ENCODE data around the gene GNG2. TPM values are rescaled to one million over a fixed set of nuclear protein-coding genes. Genes with fewer than 3 reads are reported as not detected.

The GNG2 gene
- polyA plus RNA-seq, 1 of the 3 experiments (the other 2 are of a cell fraction) = 17.8 TPM

DNA sequence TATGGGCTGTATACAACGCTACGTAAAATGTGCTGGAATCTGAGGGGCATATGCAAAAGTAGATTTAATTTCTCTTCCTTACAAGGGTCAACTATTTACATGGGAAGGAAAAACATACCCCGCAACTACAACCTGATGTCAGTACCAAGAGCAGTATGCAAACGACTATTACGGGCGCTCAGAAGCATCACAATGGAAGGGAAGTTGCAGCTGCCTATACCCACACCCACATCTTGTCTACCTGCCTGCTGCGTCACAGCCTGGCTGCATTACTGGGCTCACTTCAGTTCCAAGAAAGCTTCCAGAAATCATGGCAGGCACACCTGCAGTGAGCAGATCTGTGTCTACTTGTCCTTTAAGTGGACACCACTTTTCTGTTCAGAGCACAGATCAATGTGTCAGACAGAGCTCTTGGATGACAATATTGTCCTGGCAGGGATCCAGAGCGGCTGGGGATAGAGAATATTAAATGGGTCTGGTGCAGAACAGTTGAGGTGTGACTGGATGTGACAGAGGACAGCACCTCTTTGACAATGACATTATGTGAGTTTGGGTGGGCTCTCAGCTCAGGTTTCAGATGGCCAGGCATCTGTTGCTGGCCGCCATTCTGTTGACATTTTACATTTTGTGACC lies 41.5 kb upstream of the GNG2 start:
- ChIA-PET CTCF (no interaction called here), POLR2A (no interaction called here)
- no peaks in the 10 kb centered on the region for H3K79me2 ChIP-seq (ENCODE audit: insufficient read depth)
- H3K27me3 ChIP-seq (ENCODE audit: insufficient read depth) = no peaks in the 10 kb centered on the region
- no peak overlapping the region for H3K4me2 ChIP-seq
- H3K36me3 ChIP-seq (replicated peaks in 1 of 2; ENCODE audit: control insufficient read depth in 1 of 2, insufficient read depth in 2 of 2, low read length in 1 of 2) = no peaks in the 10 kb centered on the region
- H3K4me1 ChIP-seq (ENCODE audit: control insufficient read depth in 1 of 2, insufficient read depth in 2 of 2, low read depth in 1 of 2, low read length in 1 of 2) = peaks cover 0 to 13% of the 10 kb centered on the region in 2 experiments; a peak in 2 of 4 replicates
- DNase-seq = peak; percentile 15
- H3K9ac ChIP-seq = no peak overlapping the region
- 89% methylated on average over 9 of the region's 9 CpGs for WGBS (ENCODE audit: low lambda C conversion rate)
- no peak for TF ChIP-seq RCOR1 (IDR thresholded peaks at IDR 0.05; ENCODE audit: low read length)
- TF ChIP-seq EZH2phosphoT487 (IDR thresholded peaks at IDR 0.05; ENCODE audit: borderline replicate concordance, low read depth) = no peak
- no peak for TF ChIP-seq MXI1 (IDR thresholded peaks at IDR 0.05; ENCODE audit: low read depth, low read length)
- TF ChIP-seq, protein P1, sequence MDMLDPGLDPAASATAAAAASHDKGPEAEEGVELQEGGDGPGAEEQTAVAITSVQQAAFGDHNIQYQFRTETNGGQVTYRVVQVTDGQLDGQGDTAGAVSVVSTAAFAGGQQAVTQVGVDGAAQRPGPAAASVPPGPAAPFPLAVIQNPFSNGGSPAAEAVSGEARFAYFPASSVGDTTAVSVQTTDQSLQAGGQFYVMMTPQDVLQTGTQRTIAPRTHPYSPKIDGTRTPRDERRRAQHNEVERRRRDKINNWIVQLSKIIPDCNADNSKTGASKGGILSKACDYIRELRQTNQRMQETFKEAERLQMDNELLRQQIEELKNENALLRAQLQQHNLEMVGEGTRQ (IDR thresholded peaks at IDR 0.05; ENCODE audit: borderline replicate concordance, low read depth, low read length) = no peak
- no peak for TF ChIP-seq RAD21 (IDR thresholded peaks at IDR 0.05; ENCODE audit: low read length)
- TF ChIP-seq, protein P2, sequence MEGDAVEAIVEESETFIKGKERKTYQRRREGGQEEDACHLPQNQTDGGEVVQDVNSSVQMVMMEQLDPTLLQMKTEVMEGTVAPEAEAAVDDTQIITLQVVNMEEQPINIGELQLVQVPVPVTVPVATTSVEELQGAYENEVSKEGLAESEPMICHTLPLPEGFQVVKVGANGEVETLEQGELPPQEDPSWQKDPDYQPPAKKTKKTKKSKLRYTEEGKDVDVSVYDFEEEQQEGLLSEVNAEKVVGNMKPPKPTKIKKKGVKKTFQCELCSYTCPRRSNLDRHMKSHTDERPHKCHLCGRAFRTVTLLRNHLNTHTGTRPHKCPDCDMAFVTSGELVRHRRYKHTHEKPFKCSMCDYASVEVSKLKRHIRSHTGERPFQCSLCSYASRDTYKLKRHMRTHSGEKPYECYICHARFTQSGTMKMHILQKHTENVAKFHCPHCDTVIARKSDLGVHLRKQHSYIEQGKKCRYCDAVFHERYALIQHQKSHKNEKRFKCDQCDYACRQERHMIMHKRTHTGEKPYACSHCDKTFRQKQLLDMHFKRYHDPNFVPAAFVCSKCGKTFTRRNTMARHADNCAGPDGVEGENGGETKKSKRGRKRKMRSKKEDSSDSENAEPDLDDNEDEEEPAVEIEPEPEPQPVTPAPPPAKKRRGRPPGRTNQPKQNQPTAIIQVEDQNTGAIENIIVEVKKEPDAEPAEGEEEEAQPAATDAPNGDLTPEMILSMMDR (IDR thresholded peaks at IDR 0.05) = no peak
- TF ChIP-seq POLR2AphosphoS5 (IDR thresholded peaks at IDR 0.05; ENCODE audit: low read depth, low read length) = no peak
- H3K27ac ChIP-seq (ENCODE audit: low read depth in 2 of 2, low read length in 1 of 2) = no peak overlapping the region
- H2AFZ ChIP-seq (ENCODE audit: low read depth) = no peak overlapping the region
- no peaks in the 10 kb centered on the region for H4K20me1 ChIP-seq (ENCODE audit: insufficient read depth)
- no peaks in the 10 kb centered on the region for H3K9me3 ChIP-seq
- peaks cover 10% of the 10 kb centered on the region for H3F3A ChIP-seq (replicated peaks; ENCODE audit: insufficient read depth)
- no peaks in the 10 kb centered on the region for H3K9me2 ChIP-seq
- no peak overlapping the region for H3K4me3 ChIP-seq (ENCODE audit: low read depth in 2 of 2, low read length in 1 of 2)

DNA sequence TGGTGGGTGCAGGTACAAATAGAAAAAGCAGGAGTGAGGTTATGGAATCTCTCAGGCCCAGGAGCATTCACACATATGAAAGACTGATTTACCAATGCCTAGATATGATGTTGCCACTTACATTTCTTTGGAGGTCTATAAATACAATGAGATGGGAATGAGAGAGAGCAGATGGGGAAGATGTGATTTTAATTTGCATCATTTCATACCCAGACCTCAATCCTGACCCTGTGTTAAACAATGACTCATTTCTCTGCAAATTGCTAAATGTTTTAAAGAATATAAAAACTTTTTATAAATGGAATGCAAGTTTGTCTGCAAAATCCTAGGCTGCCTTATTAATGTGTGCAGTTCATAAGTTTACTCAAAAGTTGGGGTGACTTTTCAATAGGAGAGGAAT lies 38.6 kb upstream of the GNG2 start:
- no peak overlapping the region for H3K9ac ChIP-seq
- H4K20me1 ChIP-seq (ENCODE audit: insufficient read depth) = no peaks in the 10 kb centered on the region
- no peaks in the 10 kb centered on the region for H3K36me3 ChIP-seq (replicated peaks in 1 of 2; ENCODE audit: control insufficient read depth in 1 of 2, insufficient read depth in 2 of 2, low read length in 1 of 2)
- H3K9me2 ChIP-seq = no peaks in the 10 kb centered on the region
- no peaks in the 10 kb centered on the region for H3K9me3 ChIP-seq
- peaks cover 10% of the 10 kb centered on the region for H3F3A ChIP-seq (replicated peaks; ENCODE audit: insufficient read depth)
- peak overlapping the region in 1 of 2 experiments; percentile 23; a peak in 1 of 4 replicates for H3K27ac ChIP-seq (ENCODE audit: low read depth in 2 of 2, low read length in 1 of 2)
- H3K79me2 ChIP-seq (ENCODE audit: insufficient read depth) = no peaks in the 10 kb centered on the region
- no peak for DNase-seq
- CTCF ChIA-PET = no interaction called here
- POLR2A ChIA-PET = no interaction called here
- H3K4me1 ChIP-seq (ENCODE audit: control insufficient read depth in 1 of 2, insufficient read depth in 2 of 2, low read depth in 1 of 2, low read length in 1 of 2) = peaks cover 0 to 13% of the 10 kb centered on the region in 2 experiments
- no peaks in the 10 kb centered on the region for H3K27me3 ChIP-seq (ENCODE audit: insufficient read depth)
- H3K4me2 ChIP-seq = no peak overlapping the region
- 0 out of 2 replicates have a peak overlapping the region, but pooled peaks have one; percentile 28 for H2AFZ ChIP-seq (ENCODE audit: low read depth)
- no peak overlapping the region for H3K4me3 ChIP-seq (ENCODE audit: low read depth in 2 of 2, low read length in 1 of 2)
- no peak for TF ChIP-seq EP300 (IDR thresholded peaks at IDR 0.05; ENCODE audit: borderline replicate concordance in 1 of 2, low read depth in 1 of 2, low read length in 1 of 2)
- no peak for TF ChIP-seq NFIC (IDR thresholded peaks at IDR 0.05; ENCODE audit: borderline replicate concordance)
- TF ChIP-seq TCF12 (IDR thresholded peaks at IDR 0.05) = 0 out of 2 replicates have a peak, but pooled peaks have one; percentile 27

All from SK-N-SH (cell line).